NCI-H128 (cell line): ENCODE results near the gene TXNRD2.
"Not testable (repeated sequence)": the region's sequence is repeated elsewhere in the genome, so short reads cannot be mapped to it uniquely, and the experiment has no call there.

Source experiments
- DNase-seq: peaks from one replicate; lab custom pipeline; 2025; ENCODE audit not compliant: unreplicated experiment; lab: John Stamatoyannopoulos, UW

The TXNRD2 gene

DNA sequence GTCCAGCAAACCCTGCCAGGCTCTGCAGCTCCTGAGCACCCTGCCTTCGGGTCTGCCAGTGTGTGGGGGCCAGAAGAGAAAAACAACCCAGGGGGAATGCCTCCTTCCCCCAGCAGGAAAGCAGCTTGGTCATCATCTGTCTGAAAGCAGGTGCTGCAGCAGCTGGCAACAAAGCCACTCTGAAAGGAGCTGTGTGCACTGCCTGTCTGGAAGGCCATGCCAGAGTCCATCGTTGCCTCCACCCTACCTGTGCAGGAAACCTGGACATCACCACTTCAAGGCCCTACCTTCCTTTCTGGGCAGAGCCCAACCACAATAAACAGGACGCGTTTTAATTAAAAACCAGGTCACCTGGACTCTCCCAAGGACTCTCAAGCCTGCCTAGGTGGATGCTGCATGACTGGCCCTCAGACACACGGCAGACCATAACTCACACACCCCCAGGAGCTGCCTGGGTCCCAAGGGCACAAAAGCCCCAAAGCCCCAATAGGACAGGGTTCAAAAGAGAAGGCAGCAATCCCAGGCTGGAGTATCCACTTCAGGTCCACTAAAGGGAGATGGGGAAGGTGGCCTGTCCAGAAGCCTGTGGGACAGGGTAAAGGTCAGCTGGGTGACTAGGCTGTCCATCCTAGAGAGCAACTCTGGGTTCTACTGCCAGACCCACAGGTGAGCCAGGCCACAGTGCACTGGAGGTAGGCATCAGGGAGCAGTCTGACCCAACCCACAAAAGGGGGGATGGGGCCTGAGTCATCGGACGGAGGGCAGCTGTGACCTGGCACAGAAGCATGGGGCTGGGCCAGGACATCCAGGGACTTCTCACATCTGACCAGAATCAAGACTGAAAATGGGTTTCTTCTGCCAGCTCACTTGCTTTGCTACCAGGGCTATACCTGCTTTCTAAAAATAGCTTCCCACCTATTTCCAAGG, 93.1 kb downstream of the TXNRD2 start:
- no peak for DNase-seq

DNA sequence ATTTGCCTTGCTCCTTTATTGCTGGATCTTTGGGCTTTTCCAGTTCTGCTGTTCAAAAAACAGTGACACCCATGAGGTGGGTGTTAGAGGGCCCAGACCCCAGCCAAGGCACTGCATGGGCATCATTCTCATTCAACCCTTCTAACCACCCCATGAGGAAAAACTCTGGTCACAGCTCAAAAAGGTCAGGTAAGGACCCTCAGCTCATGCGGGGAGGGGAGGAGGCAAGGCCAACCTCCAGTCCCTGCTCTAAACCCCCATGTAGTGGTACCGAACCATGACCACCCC, 94.3 kb downstream of the TXNRD2 start:
- DNase-seq: no peak

DNA sequence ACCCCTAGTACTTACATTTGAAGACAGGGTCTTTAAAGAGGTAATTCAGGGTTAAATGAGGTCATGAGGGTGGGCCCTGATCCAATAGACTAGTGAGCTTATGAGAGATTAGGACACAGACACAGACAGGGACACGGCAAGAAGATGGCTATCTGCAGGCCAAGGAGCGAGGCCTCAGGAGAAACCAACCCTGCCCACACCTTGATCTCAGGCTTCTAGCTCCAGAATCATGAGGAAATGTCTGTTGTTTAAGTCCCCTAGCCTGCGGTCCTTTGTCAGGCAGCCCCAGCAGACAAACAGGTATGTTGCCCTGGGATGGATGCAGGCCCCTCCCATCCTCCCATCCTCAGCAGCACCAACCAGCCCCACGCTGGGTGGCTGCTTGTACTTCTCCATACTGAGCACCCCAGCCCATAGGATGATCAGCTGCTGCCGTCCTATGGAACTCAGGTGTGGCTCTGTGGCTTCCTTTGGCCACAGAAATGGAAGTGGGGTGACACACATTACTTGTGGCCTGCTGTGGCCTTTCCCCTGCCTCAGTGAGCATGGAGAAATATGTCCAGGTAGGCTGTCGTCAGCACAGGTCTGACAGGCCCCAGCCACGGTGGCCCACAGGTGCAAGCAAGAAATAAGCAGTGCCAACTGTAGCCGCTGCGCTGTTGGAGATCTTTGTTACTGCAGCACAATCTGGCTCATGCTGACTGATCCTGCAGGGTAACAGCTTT, 94.8 kb downstream of the TXNRD2 start:
- DNase-seq: no peak

DNA sequence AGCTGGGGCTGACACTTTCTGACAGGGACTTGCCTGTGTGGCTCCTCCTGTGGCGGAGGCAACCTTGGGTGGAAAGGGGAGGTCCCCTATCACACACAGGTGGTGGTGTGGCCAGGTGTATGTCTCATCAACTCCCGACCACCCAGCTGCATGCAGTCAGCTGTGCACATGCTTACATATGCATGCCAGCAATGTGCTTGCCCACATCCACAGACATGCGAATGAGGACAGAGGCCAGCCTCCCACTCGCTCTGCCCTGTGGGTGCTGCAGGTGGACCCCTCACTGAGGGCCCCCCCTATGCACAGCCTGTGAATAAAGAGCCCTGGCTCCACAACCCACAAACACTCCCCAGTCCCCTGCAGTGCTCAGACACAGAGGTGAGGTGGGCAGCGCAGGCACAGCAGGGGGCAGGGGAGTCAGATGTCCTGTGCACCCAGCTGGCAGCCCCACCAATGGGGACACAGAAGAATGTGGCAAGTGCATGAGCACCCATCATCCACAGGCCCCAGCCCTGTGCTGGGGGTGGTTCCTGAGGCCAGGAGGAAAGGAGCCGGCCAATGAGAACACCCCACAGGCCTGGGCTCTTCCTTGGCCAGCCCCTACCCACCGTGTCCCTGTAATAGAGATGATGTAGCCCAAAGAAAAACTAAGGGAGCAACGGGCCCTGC, 96.4 kb downstream of the TXNRD2 start:
- DNase-seq: no peak

GRCh38 chr22:19844377-19845053, 97.1 kb downstream of the TXNRD2 start:
- DNase-seq: no peak

GRCh38 chr22:19843857-19844376, 97.7 kb downstream of the TXNRD2 start:
- DNase-seq: no peak

GRCh38 chr22:19843107-19843856, 98.3 kb downstream of the TXNRD2 start:
- no peak for DNase-seq

GRCh38 chr22:19842393-19843106, 99.1 kb downstream of the TXNRD2 start:
- no peak for DNase-seq

DNA sequence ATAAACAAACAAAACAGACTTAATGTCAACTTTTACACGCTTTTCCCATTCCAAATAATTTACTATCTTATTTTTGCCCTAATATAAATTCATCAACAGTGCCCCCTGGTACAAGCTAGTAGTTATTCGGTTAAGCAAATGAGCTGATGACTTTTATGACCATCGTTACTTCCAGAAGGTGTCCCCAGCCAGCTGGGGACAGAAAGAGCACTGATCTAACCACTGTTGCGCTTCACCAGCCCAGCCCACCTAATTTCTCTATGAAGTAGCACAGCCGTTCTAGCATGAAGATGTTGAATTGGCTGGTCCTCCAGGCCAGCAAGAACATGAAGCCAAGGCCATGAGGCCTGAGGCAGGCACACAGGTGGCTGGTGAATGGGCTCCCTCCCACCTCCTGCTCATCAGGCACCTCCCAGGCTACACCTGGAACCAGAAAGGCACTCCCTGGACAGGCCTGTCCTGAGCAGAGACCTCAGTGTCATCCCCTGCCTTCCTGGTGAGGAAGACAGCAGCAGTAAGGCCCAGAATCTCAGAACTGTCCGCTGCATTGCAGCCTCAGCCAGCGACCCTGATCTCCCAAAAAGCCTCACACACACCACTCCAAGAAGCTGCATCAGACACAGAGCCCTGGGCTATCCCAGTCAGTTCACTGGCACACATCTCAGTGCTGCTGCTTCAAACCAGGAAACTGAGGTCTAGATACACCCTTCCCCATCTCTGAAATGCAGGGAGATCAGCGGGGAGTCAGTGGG, 99.8 kb downstream of the TXNRD2 start:
- DNase-seq: no peak

DNA sequence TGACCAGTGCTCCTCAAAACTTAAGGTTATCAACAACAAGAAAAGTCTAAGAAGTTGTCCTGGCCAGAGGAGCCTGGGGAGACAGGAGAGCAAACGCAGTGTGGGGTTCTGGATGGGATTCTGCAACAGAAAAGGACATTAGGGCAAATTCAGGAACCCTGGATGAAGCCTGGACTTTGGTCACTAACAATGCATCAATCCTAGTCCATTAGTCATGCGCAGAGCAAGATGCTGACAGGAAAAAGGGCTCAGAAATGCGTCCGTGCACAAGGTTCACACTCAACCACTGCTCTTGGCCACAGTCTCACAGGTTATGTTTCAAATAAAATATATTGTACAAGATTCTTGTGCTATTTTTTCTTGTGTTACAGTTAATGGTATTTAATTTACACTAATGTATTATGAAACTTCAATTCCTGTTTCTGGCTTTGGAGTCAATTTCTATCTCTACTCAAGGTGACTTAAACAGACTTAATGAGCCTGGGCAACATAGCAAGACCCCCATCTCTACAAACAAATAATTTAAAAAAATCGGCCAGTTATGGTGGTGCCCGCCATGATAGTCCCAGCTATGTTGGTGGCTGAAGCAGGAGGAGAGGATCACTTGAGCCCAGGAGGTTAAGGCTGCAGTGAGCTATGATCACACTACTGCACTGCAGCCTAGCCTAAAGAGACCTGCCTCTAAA, 100.5 kb downstream of the TXNRD2 start:
- no peak for DNase-seq

DNA sequence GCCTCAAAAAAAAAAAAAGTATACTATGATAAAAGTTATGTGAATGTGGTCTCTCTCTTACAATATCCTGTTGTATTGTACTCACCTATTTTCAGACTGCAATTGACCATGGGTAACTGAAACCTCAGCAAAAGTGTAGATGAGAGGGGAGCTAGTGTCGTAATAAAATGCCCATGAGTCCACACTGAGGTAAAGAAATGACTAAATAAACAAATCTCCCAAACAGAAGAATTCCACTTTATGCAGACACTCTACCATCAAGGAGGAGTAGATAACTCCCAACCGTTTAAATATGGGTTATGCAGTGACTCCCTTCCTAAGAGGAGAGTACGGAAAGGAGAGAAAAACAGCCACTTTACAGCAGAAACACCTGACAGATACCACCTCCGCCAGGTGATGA, 101.6 kb downstream of the TXNRD2 start:
- no peak for DNase-seq

DNA sequence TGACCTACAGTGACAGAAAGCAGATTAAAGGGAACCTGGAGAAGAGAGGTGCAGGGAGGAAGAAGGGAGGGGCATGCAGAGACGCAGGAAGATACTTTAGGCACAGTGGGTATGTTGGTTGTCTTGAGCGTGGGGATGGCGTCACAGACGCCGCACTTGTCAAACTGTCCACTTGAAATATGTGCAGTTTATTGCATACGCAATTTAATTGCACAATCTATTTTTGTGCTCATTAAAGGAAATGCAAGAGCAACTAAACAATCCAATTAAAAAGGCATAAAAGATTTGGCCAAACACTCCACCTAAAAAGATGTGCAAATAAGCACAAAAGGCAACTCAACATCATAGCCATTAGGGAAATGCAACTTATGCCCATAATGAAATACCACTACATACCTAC, 103.7 kb downstream of the TXNRD2 start:
- DNase-seq: no peak

DNA sequence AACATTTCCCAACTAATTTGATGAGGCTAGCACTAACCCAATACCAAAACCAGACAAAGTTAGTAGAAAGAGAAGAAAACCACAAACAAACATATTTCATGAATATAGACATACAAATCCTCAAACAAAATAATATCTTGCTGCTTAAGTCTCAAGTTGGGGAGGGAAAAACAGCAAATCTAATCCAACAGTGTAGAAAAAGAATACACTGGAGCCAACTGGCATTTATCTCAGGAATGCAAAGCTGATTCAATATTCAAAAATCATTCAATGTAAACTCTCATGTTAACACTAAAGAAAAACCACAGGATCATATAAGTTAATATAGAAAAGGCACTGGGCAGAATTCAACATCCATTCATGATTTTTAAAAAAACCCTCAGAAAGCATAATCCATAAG, 105.1 kb downstream of the TXNRD2 start:
- DNase-seq: no peak

GRCh38 chr22:19834599-19834998, 107.0 kb downstream of the TXNRD2 start:
- no peak for DNase-seq

- not testable (repeated sequence) for DNase-seq
These were observed 108.3 kb downstream of the TXNRD2 start for GRCh38 chr22:19833327-19833726.

DNA sequence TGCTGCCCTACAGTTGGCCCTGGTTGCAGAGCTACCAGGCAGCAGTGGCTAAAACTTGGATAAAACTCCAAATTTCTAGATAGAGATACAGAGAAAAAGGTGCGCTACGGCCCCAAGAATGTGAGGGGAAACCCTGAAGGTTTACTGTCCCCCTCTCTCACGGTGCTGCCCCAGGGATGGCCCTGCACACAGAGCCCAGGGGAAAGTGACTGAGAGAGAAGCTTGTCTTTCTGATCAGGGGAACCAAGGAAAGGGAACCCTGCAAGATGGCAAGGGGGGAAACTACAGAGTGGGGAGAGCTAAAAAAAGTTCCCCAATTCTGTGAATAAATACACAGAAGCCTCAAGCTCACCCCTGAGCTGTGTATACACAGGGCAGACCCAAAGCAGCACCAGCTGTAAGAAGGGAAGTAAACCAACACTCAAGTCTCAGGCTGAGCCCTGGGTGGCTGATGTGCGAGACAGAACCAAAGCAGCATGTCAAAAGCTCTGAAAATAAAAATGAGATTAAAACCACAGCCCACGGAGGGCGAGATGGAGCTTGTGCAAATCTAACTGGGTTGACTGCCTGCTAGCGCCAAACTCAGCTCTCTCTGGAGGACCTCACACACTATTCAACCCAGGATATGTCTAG, 109.0 kb downstream of the TXNRD2 start:
- no peak for DNase-seq

DNA sequence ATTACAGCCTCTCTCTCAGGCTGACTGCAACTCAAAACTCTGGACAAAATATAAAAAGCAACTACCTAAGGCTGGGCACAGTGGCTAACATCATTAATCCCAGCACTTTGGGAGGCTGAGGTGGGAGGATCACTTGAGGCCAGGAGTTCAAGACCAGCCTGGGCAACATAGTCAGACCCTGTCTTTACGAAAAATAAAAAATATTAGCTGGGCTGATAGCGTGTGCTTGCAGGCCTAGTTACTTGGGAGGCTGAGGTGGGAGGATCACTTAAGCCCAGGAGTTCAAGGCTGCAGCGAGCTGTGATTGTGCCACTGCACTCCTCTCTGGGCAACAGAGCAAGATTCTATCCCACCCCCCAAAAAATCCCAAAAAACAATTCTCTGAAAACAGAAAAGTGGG, 109.6 kb downstream of the TXNRD2 start:
- not testable (repeated sequence) for DNase-seq

DNA sequence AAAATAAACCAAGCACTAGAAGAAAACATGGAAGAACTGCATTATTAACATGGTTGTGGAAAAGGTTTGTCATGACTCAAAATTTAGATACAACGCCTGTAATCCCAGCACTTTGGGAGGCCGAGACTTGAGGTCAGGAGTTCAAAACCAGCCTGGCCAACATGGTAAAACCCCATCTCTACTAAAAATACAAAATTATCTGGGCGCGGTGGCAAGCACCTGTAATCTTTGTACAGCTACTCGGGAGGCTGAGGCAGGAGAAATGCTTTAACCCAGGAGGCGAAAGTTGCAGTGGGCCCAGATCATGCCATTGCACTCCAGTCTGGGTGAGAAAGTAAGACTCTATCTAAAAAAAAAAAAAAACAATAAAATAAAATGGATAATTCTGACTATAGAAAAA, 110.6 kb downstream of the TXNRD2 start:
- DNase-seq: no peak
